Endothelial cell of umbilical vein (primary cell): ENCODE results near the gene CDCP1. TPM values are rescaled to one million over a fixed set of nuclear protein-coding genes. Genes with fewer than 3 reads are reported as not detected.

Experiments used
- BruUV-seq: library from RNA; stranded (reverse); fragments of 400-500 nt; replicated peaks from 2 replicates; lab custom pipeline; 2021; lab: Mats Ljungman, UMichigan
- CTCF ChIA-PET: fragments of 300-600, 350-600 bp; sonication (Branson Sonifier 250); formaldehyde crosslinking; loops from one replicate; lab custom pipeline; 2021; ENCODE audit warnings: antibody characterized with exemption, inconsistent platforms; lab: Charles Lee
- POLR2A ChIA-PET: fragments of 300-600, 350-600 bp; sonication (Branson Sonifier 250); formaldehyde crosslinking; loops from one replicate; lab custom pipeline; 2021; ENCODE audit warnings: antibody characterized with exemption, inconsistent platforms; lab: Charles Lee
- DNase-seq: peaks from one replicate; pipeline ENCODE4 v3.0.0-alpha.2; 2011; ENCODE audit warnings: low read depth, low spot score
- FAIRE-seq: peaks from 2 replicates; lab custom pipeline; 2011; peaks lifted over from hg19 to GRCh38; lab: Jason Lieb, UNC
- H2AFZ ChIP-seq: 2 replicates; pipeline ENCODE4 v1.6.0; 2012; ENCODE audit warnings: low read depth, low read length, control low read depth, inconsistent platforms
- H3K27ac ChIP-seq: 2 replicates; pipeline ENCODE4 v1.5.1; 2011; ENCODE audit warnings: low read depth, mild to moderate bottlenecking, control low read depth, low read length, moderate library complexity; ENCODE audit not compliant: insufficient read depth
- H3K27me3 ChIP-seq, 2 experiments: 2 replicates each; pipeline versions ENCODE4 v1.6.0 to v1.6.1; 2011; ENCODE audit warnings: low read length in 2 of 2, mixed read lengths in 1 of 2; ENCODE audit not compliant: control insufficient read depth in 2 of 2, insufficient read depth in 2 of 2
- H3K36me3 ChIP-seq, 2 experiments: 2 replicates in 1 of 2; 3 replicates in 1 of 2; pipeline ENCODE4 v1.5.1; 2011; ENCODE audit warnings: low read length in 2 of 2, mild to moderate bottlenecking in 1 of 2, moderate library complexity in 1 of 2; ENCODE audit not compliant: control insufficient read depth in 2 of 2, insufficient read depth in 2 of 2; ENCODE audit errors: extremely low read depth in 1 of 2
- H3K4me1 ChIP-seq: 3 replicates; pipeline ENCODE4 v1.5.1; 2011; ENCODE audit warnings: mild to moderate bottlenecking, low read length; ENCODE audit not compliant: control insufficient read depth, insufficient read depth; ENCODE audit errors: extremely low read depth
- H3K4me2 ChIP-seq: 2 replicates; pipeline ENCODE4 v1.6.1; 2011; ENCODE audit warnings: low read length, control low read depth, mixed read lengths; ENCODE audit not compliant: insufficient read depth
- H3K4me3 ChIP-seq, 3 experiments: fragments of 200-600 bp in 1 of 3; sonication (generic), shearing (Covaris generic) in 1 of 3; replicated peaks in 1 of 3; 2 replicates each; pipeline ENCODE4 v1.5.1; 2011 to 2016; ENCODE audit warnings: control low read depth in 3 of 3, low read length in 3 of 3, mild to moderate bottlenecking in 2 of 3, inconsistent platforms in 1 of 3, low read depth in 1 of 3, moderate library complexity in 1 of 3; ENCODE audit not compliant: insufficient read depth in 1 of 3
- H3K79me2 ChIP-seq: 2 replicates; pipeline ENCODE4 v1.6.0; 2012; ENCODE audit warnings: low read length, inconsistent platforms; ENCODE audit not compliant: control insufficient read depth, insufficient read depth
- H3K9ac ChIP-seq: replicated peaks from 2 replicates; pipeline ENCODE3; 2011; ENCODE audit warnings: low read length, control low read depth; ENCODE audit not compliant: insufficient read depth; ENCODE audit errors: extremely low read depth
- H3K9me1 ChIP-seq: replicated peaks from 3 replicates; pipeline ENCODE4 v1.6.0; 2011; ENCODE audit warnings: mild to moderate bottlenecking, low read length; ENCODE audit not compliant: control insufficient read depth, insufficient read depth; ENCODE audit errors: extremely low read depth
- H3K9me3 ChIP-seq: replicated peaks from 2 replicates; pipeline ENCODE4 v1.5.1; 2012; ENCODE audit warnings: low read length, inconsistent platforms; ENCODE audit not compliant: control insufficient read depth, insufficient read depth
- H4K20me1 ChIP-seq: replicated peaks from 2 replicates; pipeline ENCODE3; 2011; ENCODE audit warnings: mild to moderate bottlenecking, low read length; ENCODE audit not compliant: control insufficient read depth, insufficient read depth; ENCODE audit errors: extremely low read depth
- EZH2 ChIP-seq: IDR thresholded peaks from 2 replicates; pipeline ENCODE4 v1.6.1; 2012; ENCODE audit warnings: borderline replicate concordance, low read depth, mild to moderate bottlenecking, moderate library complexity, low read length, inconsistent platforms; ENCODE audit not compliant: severe bottlenecking
- FOS ChIP-seq: IDR thresholded peaks from 2 replicates; pipeline ENCODE4 v1.6.1; 2011; ENCODE audit warnings: mild to moderate bottlenecking, low read length, moderate library complexity, borderline replicate concordance; ENCODE audit not compliant: insufficient read depth
- GATA2 ChIP-seq: IDR thresholded peaks from 2 replicates; pipeline ENCODE4 v1.7.0; 2011; ENCODE audit warnings: low read depth, mild to moderate bottlenecking, moderate library complexity, mixed read lengths, low read length; ENCODE audit not compliant: insufficient read length, insufficient read depth
- JUN ChIP-seq: IDR thresholded peaks from 2 replicates; pipeline ENCODE4 v1.6.1; 2011; ENCODE audit warnings: borderline replicate concordance, low read depth; ENCODE audit not compliant: insufficient read length, insufficient read depth
- MYC ChIP-seq: IDR thresholded peaks from one replicate; pipeline ENCODE4 v1.6.1; 2011; ENCODE audit warnings: mild to moderate bottlenecking, low read depth, low read length
- POLR2A ChIP-seq: IDR thresholded peaks from 2 replicates; pipeline ENCODE4 v1.6.1; 2012; ENCODE audit warnings: low read depth, mild to moderate bottlenecking, control low read depth, low read length
- POLR2AphosphoS5 ChIP-seq: IDR thresholded peaks from 2 replicates; pipeline ENCODE4 v1.6.1; 2012; ENCODE audit warnings: low read depth, mild to moderate bottlenecking, control low read depth, low read length, moderate library complexity; ENCODE audit not compliant: insufficient read depth
- dilution Hi-C: fragments of 300-500 bp; cut with MboI; formaldehyde crosslinking; loops from one replicate; pipeline ENCODE4 v1.15.0; 2019; ENCODE audit warnings: low sequenced_read_pairs; ENCODE audit not compliant: extremely low pct_ligation_motif_present
- intact Hi-C: fragments of 100-400 bp; cut with micrococcal nuclease; formaldehyde crosslinking; loops from one replicate; pipeline ENCODE4 v1.10.0; 2022
- polyA plus RNA-seq, 4 experiments: library from polyadenylated mRNA; depleted of rRNA in 3 of 4; stranded (reverse) in 3 of 4; unstranded in 1 of 4; fragments of >200 nt; gene quantifications; 2 replicates each; pipeline versions ENCODE4 v1.2.1 to v1.2.3, GENCODE V29; 2011 to 2012; ENCODE audit warnings: missing spikeins in 1 of 4
- total RNA-seq: library from RNA; stranded (reverse); gene quantifications from 2 replicates; pipeline ENCODE4 v1.2.3, GENCODE V29; 2021
- TF ChIP-seq, protein P1 (sequence below), 2 donors: IDR thresholded peaks; 1 replicate in 1 of 2; 2 replicates in 1 of 2; pipeline ENCODE4 v1.5.1; 2011; ENCODE audit warnings: low read length in 2 of 2, mild to moderate bottlenecking in 2 of 2, moderate library complexity in 2 of 2, control low read depth in 1 of 2, inconsistent platforms in 1 of 2, low read depth in 1 of 2; ENCODE audit not compliant: insufficient read depth in 1 of 2; ENCODE audit errors: extremely low read depth in 1 of 2
- TF ChIP-seq, protein P2 (sequence below): IDR thresholded peaks from 2 replicates; pipeline ENCODE4 v1.6.1; 2011; ENCODE audit not compliant: insufficient read depth, insufficient read length

The CDCP1 gene
- total and polyA plus RNA-seq, 2 donors (not counting 3 experiments of a cell fraction or from before 2014, with no cell fraction given): 0.01 to 0.22 TPM

DNA sequence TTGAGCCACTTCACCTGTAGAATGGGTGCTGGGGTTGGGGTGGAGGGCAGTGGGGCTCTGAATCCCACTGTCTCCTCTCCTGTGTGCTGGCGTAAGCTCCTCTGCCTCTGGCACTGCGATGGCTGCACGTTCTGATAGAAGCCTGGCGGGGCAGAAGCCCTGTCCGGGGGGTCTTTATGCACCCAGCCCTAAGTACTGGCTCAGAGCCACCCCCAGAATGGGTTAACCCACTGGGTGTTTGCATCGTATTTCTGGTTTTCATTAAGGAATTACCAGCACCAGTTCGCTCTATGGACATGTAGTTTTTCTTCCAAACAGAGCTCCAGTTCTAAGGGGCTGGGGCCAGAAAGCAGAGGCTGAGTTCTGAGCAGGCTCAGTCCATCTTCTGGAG lies 37.7 kb upstream of the CDCP1 start:
- no peak for FAIRE-seq
- ChIA-PET CTCF (interaction anchor here (1.5 kb wide), 1 partner anchor 143 kb away, joined by 8 read pairs; no protein-coding TSS in a partner anchor), POLR2A (no interaction called here)
- no peak for DNase-seq
- dilution Hi-C loops (no loop called here), intact Hi-C loops (no loop called here)
- no TSS peak for BruUV-seq
- Histone ChIP-seq H3K9me3 (no peaks in the 10 kb centered on the region), H3K4me2 (no peak overlapping the region), H3K4me1 (no peaks in the 10 kb centered on the region), H3K36me3 (no peaks in the 10 kb centered on the region), H3K9me1 (no peaks in the 10 kb centered on the region), H3K9ac (no peak overlapping the region), H3K4me3 (no peak overlapping the region), H3K79me2 (no peaks in the 10 kb centered on the region), H3K27ac (no peak overlapping the region), H4K20me1 (no peaks in the 10 kb centered on the region), H2AFZ (no peak overlapping the region), H3K27me3 (peaks cover 0 to 2% of the 10 kb centered on the region in 2 experiments)
- no peak for TF ChIP-seq GATA2
- TF ChIP-seq FOS: no peak
- TF ChIP-seq POLR2AphosphoS5: no peak
- TF ChIP-seq, protein P1, sequence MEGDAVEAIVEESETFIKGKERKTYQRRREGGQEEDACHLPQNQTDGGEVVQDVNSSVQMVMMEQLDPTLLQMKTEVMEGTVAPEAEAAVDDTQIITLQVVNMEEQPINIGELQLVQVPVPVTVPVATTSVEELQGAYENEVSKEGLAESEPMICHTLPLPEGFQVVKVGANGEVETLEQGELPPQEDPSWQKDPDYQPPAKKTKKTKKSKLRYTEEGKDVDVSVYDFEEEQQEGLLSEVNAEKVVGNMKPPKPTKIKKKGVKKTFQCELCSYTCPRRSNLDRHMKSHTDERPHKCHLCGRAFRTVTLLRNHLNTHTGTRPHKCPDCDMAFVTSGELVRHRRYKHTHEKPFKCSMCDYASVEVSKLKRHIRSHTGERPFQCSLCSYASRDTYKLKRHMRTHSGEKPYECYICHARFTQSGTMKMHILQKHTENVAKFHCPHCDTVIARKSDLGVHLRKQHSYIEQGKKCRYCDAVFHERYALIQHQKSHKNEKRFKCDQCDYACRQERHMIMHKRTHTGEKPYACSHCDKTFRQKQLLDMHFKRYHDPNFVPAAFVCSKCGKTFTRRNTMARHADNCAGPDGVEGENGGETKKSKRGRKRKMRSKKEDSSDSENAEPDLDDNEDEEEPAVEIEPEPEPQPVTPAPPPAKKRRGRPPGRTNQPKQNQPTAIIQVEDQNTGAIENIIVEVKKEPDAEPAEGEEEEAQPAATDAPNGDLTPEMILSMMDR (IDR thresholded peaks at IDR 0.05; ENCODE audit: extremely low read depth in 1 of 2, insufficient read depth in 1 of 2, low read depth in 1 of 2, low read length in 2 of 2): no peak
- no peak for TF ChIP-seq EZH2
- no peak for TF ChIP-seq MYC
- TF ChIP-seq JUN: no peak
- no peak for TF ChIP-seq POLR2A
- TF ChIP-seq, protein P2, sequence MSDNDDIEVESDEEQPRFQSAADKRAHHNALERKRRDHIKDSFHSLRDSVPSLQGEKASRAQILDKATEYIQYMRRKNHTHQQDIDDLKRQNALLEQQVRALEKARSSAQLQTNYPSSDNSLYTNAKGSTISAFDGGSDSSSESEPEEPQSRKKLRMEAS: no peak
